C1 segment of cervical spinal cord (tissue), 14 donors: ENCODE data around the gene PLCB4.
A peak's percentile ranks its signal among the peaks of the same experiment; 100 is the strongest.

Source experiments
- DNase-seq, 14 donors: peaks; one replicate each; lab custom pipeline; 2025; lab: John Stamatoyannopoulos, UW

Gene PLCB4

GRCh38 chr20:9269280-9269971 is 200.5 kb downstream of the PLCB4 start:
- no peak for DNase-seq

GRCh38 chr20:9270831-9271230 is 201.9 kb downstream of the PLCB4 start:
- DNase-seq: no peak

GRCh38 chr20:9276966-9277468 is 208.1 kb downstream of the PLCB4 start:
- DNase-seq: no peak

- DNase-seq: no peak
Observed at GRCh38 chr20:9279918-9280401, 211.1 kb downstream of the PLCB4 start.

- DNase-seq: no peak
Observed at GRCh38 chr20:9280666-9281065, 211.8 kb downstream of the PLCB4 start.

GRCh38 chr20:9281803-9282202 is 212.9 kb downstream of the PLCB4 start:
- no peak for DNase-seq

GRCh38 chr20:9285617-9286016 is 216.7 kb downstream of the PLCB4 start:
- no peak for DNase-seq

- no peak for DNase-seq
Observed at GRCh38 chr20:9286501-9287461, 217.9 kb downstream of the PLCB4 start.

GRCh38 chr20:9287826-9288225 is 218.9 kb downstream of the PLCB4 start:
- DNase-seq: peak in 1 of 14 donors; percentile 75

GRCh38 chr20:9290331-9290730 is 221.4 kb downstream of the PLCB4 start:
- DNase-seq: no peak

- DNase-seq: no peak
Observed at GRCh38 chr20:9293145-9293544, 224.3 kb downstream of the PLCB4 start.

GRCh38 chr20:9294041-9294440 is 225.2 kb downstream of the PLCB4 start:
- no peak for DNase-seq

GRCh38 chr20:9298906-9299305 is 230.0 kb downstream of the PLCB4 start:
- no peak for DNase-seq

- DNase-seq: no peak
Observed at GRCh38 chr20:9300080-9300479, 231.2 kb downstream of the PLCB4 start.

GRCh38 chr20:9300534-9300933 is 231.6 kb downstream of the PLCB4 start:
- DNase-seq: no peak

GRCh38 chr20:9301129-9302090 is 232.5 kb downstream of the PLCB4 start:
- DNase-seq: peak in 5 of 14 donors; percentile 1 to 21 (median 3)

- DNase-seq: no peak
Observed at GRCh38 chr20:9302091-9302462, 233.2 kb downstream of the PLCB4 start.

GRCh38 chr20:9306521-9306920 is 237.6 kb downstream of the PLCB4 start:
- no peak for DNase-seq

- DNase-seq: no peak
Observed at GRCh38 chr20:9308056-9308455, 239.2 kb downstream of the PLCB4 start.

- DNase-seq: no peak
Observed at GRCh38 chr20:9311132-9311531, 242.2 kb downstream of the PLCB4 start.

GRCh38 chr20:9319687-9320384 is 250.9 kb downstream of the PLCB4 start:
- DNase-seq: no peak
